BLaER1 treated with 17β-estradiol and CSF1 and Interleukin-3, amounts not matched to agents 10 nM and 100 nM (cell line): ENCODE data around the gene TUT7.

Experiments
- H3K27ac ChIP-seq, 11 experiments: shearing (Covaris generic); formaldehyde crosslinking; 2 replicates each; pipeline ENCODE4 v1.8.1; 2022
- H3K27me3 ChIP-seq, 11 experiments: shearing (Covaris generic); formaldehyde crosslinking; 2 replicates each; pipeline ENCODE4 v1.8.1; 2022
- H3K36me3 ChIP-seq, 11 experiments: shearing (Covaris generic); formaldehyde crosslinking; 2 replicates each; pipeline ENCODE4 v1.8.1; 2022
- H3K4me1 ChIP-seq, 10 experiments: shearing (Covaris generic); formaldehyde crosslinking; 2 replicates each; pipeline ENCODE4 v1.8.1; 2022
- H3K4me2 ChIP-seq, 11 experiments: shearing (Covaris generic); formaldehyde crosslinking; 2 replicates each; pipeline ENCODE4 v1.8.1; 2022
- H3K4me3 ChIP-seq, 10 experiments: shearing (Covaris generic); formaldehyde crosslinking; 2 replicates each; pipeline ENCODE4 v1.8.1; 2022
- H3K9ac ChIP-seq, 11 experiments: shearing (Covaris generic); formaldehyde crosslinking; 2 replicates each; pipeline ENCODE4 v1.8.1; 2022
- H3K9me3 ChIP-seq, 11 experiments: shearing (Covaris generic); formaldehyde crosslinking; replicated peaks in 1 of 11; 2 replicates each; pipeline ENCODE4 v1.8.1; 2022
- H4K20me1 ChIP-seq, 11 experiments: shearing (Covaris generic); formaldehyde crosslinking; 2 replicates each; pipeline ENCODE4 v1.8.1; 2022
- Cebpa-rat ChIP-seq, 11 experiments: shearing (Covaris generic); IDR thresholded peaks; 2 replicates each; pipeline ENCODE4 v1.8.1; 2022

Gene TUT7

GRCh38 chr9:86376016-86376415 lies 21.8 kb upstream of the TUT7 start:
- Histone ChIP-seq H3K9ac (no peak overlapping the region), H3K9me3 (peaks cover 20 to 50% (median 25%) of the 10 kb centered on the region in 11 experiments), H3K36me3 (peaks cover 0 to 3% (median 0%) of the 10 kb centered on the region in 11 experiments; a peak in 1 of 22 replicates), H3K4me3 (no peak overlapping the region; a peak in 1 of 20 replicates), H3K27me3 (no peaks in the 10 kb centered on the region), H3K4me2 (no peak overlapping the region), H3K27ac (no peak overlapping the region), H3K4me1 (peaks cover 0 to 9% (median 0%) of the 10 kb centered on the region in 10 experiments; a peak in 5 of 20 replicates), H4K20me1 (no peaks in the 10 kb centered on the region)
- no peak for TF ChIP-seq Cebpa-rat (IDR thresholded peaks at IDR 0.05)

DNA sequence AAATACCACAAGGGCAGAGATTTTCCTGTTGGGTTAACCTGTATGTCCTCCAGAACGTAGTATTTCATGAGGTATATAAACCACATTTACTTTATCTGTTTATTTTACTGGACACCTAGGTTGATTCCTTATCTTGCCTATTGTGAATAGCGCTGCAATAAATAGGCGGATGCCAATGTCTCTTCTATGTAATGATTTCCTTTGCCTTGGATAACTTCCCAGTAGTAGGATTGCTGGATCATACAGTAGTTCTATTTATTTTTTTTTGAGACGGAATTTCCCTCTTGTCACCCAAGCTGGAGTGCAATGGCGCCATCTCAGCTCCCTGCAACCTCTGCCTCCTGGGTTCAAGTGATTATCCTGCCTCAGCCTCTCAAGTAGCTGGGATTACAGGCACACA lies 15.6 kb upstream of the TUT7 start:
- Histone ChIP-seq H3K9ac (peak overlapping the region in 6 of 11 experiments; percentile 7 to 87 (median 58); a peak in 10 of 22 replicates), H3K36me3 (peaks cover 0 to 16% (median 0%) of the 10 kb centered on the region in 11 experiments; a peak in 4 of 22 replicates), H3K27ac (peak overlapping the region in 9 of 11 experiments; percentile 56 to 99 (median 73); a peak in 18 of 22 replicates), H3K4me1 (peaks cover 0 to 39% (median 0%) of the 10 kb centered on the region in 10 experiments; a peak in 6 of 20 replicates), H3K27me3 (no peaks in the 10 kb centered on the region), H4K20me1 (no peaks in the 10 kb centered on the region), H3K4me3 (peak overlapping the region in 2 of 10 experiments; percentile 23 to 26; a peak in 1 of 20 replicates), H3K4me2 (peak overlapping the region in 4 of 11 experiments; percentile 3 to 66 (median 36); a peak in 5 of 22 replicates), H3K9me3 (peaks cover 40 to 85% (median 48%) of the 10 kb centered on the region in 11 experiments)
- no peak for TF ChIP-seq Cebpa-rat (IDR thresholded peaks at IDR 0.05)

GRCh38 chr9:86368871-86369521 lies 14.8 kb upstream of the TUT7 start:
- Histone ChIP-seq H3K4me1 (peaks cover 0 to 39% (median 0%) of the 10 kb centered on the region in 10 experiments; a peak in 6 of 20 replicates), H4K20me1 (no peaks in the 10 kb centered on the region), H3K4me3 (peak overlapping the region in 4 of 10 experiments; percentile 3 to 38 (median 14); a peak in 4 of 20 replicates), H3K27me3 (no peaks in the 10 kb centered on the region), H3K9ac (peak overlapping the region in 6 of 11 experiments; percentile 18 to 87 (median 66); a peak in 11 of 22 replicates), H3K4me2 (peak overlapping the region in 3 of 11 experiments; percentile 27 to 66 (median 53); a peak in 6 of 22 replicates), H3K9me3 (peaks cover 39 to 85% (median 46%) of the 10 kb centered on the region in 11 experiments), H3K27ac (peak overlapping the region in 9 of 11 experiments; percentile 56 to 99 (median 77); a peak in 18 of 22 replicates), H3K36me3 (peaks cover 0 to 16% (median 0%) of the 10 kb centered on the region in 11 experiments; a peak in 4 of 22 replicates)
- TF ChIP-seq Cebpa-rat (IDR thresholded peaks at IDR 0.05): peak in 7 of 11 experiments; percentile 14 to 94 (median 73); a peak in 13 of 22 replicates

- TF ChIP-seq Cebpa-rat (IDR thresholded peaks at IDR 0.05): no peak
Measured at GRCh38 chr9:86361176-86361575, 7.0 kb upstream of the TUT7 start.

DNA sequence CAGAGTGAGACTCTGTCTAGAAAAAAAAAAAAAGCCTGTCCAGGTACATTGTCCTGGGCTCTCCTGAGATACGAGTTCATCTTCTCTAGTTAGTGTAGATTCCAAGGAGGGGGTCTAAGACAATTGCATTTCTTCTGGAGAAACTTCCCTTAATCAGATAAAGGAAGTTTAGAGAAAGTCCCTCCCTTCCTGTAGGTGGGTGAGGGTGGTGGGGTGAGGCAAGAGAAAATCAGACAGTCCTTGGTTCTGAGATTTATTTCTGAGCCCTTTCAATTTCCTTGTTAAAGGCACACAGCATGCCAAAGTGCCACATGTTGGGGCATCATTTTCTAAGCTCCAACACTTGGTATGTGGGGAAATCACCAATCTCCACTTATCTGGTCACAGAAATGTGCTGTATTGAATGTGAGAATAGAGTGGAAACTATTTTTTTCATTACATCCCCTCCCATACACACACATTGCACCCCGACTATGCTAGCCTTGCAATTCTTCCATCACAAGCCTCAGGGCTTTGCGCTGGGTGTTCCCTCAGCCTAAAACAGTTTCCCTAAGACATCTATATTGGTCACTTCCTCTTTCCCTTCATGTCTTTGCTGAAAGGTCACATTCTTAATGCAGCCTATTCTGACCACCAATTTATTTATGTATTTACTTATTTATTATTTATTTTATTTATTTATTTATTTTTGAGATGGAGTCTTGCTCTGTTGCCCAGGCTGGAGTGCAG lies 5.1 kb upstream of the TUT7 start:
- Histone ChIP-seq H3K27me3 (peaks cover 0 to 16% (median 10%) of the 10 kb centered on the region in 11 experiments; a peak in 10 of 22 replicates), H3K36me3 (no peaks in the 10 kb centered on the region), H3K4me3 (peak overlapping the region in 4 of 10 experiments; percentile 9 to 37 (median 21); a peak in 6 of 20 replicates), H3K4me2 (peak overlapping the region in 8 of 11 experiments; percentile 34 to 89 (median 76); a peak in 16 of 22 replicates), H3K4me1 (peaks cover 0 to 64% (median 18%) of the 10 kb centered on the region in 10 experiments; a peak in 14 of 20 replicates), H4K20me1 (no peaks in the 10 kb centered on the region), H3K27ac (peak overlapping the region in 5 of 11 experiments; percentile 43 to 86 (median 82); a peak in 9 of 22 replicates), H3K9ac (peak overlapping the region in 4 of 11 experiments; percentile 62 to 81 (median 68); a peak in 9 of 22 replicates), H3K9me3 (peaks cover 0 to 22% (median 0%) of the 10 kb centered on the region in 11 experiments; a peak in 6 of 22 replicates)
- TF ChIP-seq Cebpa-rat (IDR thresholded peaks at IDR 0.05): no peak; a peak in 1 of 22 replicates

More at GRCh38 chr9:86361176-86361575, 7.0 kb upstream of the TUT7 start:
- Histone ChIP-seq H3K36me3 (no peaks in the 10 kb centered on the region), H4K20me1 (no peaks in the 10 kb centered on the region), H3K4me1 (peaks cover 0 to 52% (median 11%) of the 10 kb centered on the region in 10 experiments; a peak in 12 of 20 replicates), H3K27ac (no peak overlapping the region), H3K27me3 (no peaks in the 10 kb centered on the region), H3K4me2 (peak overlapping the region in 2 of 11 experiments; percentile 1 to 88; a peak in 2 of 22 replicates), H3K4me3 (no peak overlapping the region), H3K9ac (no peak overlapping the region), H3K9me3 (peaks cover 3 to 41% (median 7%) of the 10 kb centered on the region in 11 experiments)

DNA sequence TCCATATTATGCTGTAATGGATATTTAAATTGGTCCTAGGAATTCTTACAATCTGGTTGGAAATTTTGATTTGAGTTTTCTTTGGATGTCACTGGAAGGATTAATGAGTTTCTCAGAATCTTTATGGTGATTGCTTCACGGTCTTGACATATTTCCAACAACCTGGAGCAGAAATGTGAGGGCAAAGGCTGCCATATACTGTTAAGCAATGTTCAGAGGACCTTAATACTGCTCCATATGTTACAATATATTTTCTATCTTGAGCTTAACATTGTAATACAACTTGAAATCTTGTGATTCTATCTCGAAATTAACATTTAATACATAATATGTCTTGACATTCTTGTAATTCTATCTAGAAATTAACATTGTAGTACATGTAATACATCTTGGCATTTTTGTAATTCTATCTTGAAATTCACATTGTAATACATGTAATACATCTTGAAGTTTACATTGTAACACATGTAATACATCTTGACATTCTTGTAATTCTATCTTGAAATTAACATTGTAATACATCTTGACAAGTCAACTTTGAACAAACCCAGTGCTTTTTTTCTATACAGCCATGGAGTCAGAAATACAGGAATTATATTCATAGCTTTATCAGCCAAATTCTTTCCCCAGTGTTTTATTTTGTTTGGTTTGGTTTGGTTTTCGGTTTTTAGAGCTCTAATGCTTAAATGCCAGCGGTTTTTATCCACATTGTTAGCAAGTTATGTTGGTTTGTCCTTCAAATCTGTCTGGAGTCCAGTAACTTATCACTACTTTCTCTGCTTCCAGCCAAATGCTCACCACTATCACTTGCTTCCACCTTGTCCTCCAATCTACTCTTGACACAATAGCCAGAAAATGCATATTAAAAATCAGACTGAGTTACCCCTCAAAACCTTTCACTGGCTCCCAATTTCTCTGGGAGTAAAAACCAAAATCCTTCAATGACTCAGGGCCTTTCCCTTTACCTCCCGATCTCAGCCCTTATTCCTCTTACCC lies 3.0 kb upstream of the TUT7 start:
- no peak overlapping the region for H3K4me3 ChIP-seq
- no peak overlapping the region for H3K9ac ChIP-seq

GRCh38 chr9:86355814-86356213 lies 1.6 kb upstream of the TUT7 start:
- Histone ChIP-seq H3K27me3 (peaks cover 0 to 16% (median 10%) of the 10 kb centered on the region in 11 experiments; a peak in 10 of 22 replicates), H4K20me1 (peaks cover 0 to 24% (median 11%) of the 10 kb centered on the region in 11 experiments; a peak in 11 of 22 replicates), H3K9me3 (no peaks in the 10 kb centered on the region), H3K4me3 (peak overlapping the region in 1 of 10 experiments; percentile 91; a peak in 1 of 20 replicates), H3K4me2 (peak overlapping the region in 3 of 11 experiments; percentile 82 to 98 (median 92); a peak in 6 of 22 replicates), H3K4me1 (peaks cover 27 to 60% (median 37%) of the 10 kb centered on the region in 10 experiments), H3K27ac (peak overlapping the region in 2 of 11 experiments; percentile 94; a peak in 1 of 22 replicates), H3K36me3 (peaks cover 0 to 23% (median 10%) of the 10 kb centered on the region in 11 experiments; a peak in 15 of 22 replicates), H3K9ac (peak overlapping the region in 1 of 11 experiments; percentile 97; a peak in 1 of 22 replicates)
- no peak for TF ChIP-seq Cebpa-rat (IDR thresholded peaks at IDR 0.05)

More for the DNA sequence above, 3.0 kb upstream of the TUT7 start:
- peak overlapping the region in 3 of 11 experiments; percentile 81 to 92 (median 89); a peak in 6 of 22 replicates for H3K4me2 ChIP-seq
- H3K27ac ChIP-seq: peak overlapping the region in 3 of 11 experiments; percentile 82 to 86 (median 83); a peak in 4 of 22 replicates
- peaks cover 0 to 13% (median 5%) of the 10 kb centered on the region in 11 experiments; a peak in 6 of 22 replicates for H4K20me1 ChIP-seq
- TF ChIP-seq Cebpa-rat (IDR thresholded peaks at IDR 0.05): no peak
- peaks cover 0 to 16% (median 10%) of the 10 kb centered on the region in 11 experiments; a peak in 10 of 22 replicates for H3K27me3 ChIP-seq
- H3K9me3 ChIP-seq: peaks cover 0 to 10% (median 0%) of the 10 kb centered on the region in 11 experiments; a peak in 4 of 22 replicates
- H3K36me3 ChIP-seq: peaks cover 0 to 10% (median 0%) of the 10 kb centered on the region in 11 experiments; a peak in 9 of 22 replicates
- peaks cover 13 to 64% (median 26%) of the 10 kb centered on the region in 10 experiments for H3K4me1 ChIP-seq
